ENCODE measurements around the gene ZFPL1. TPM values are rescaled to one million over a fixed set of nuclear protein-coding genes. Genes with fewer than 3 reads are reported as not detected.

The ZFPL1 gene
- total RNA-seq, 4 donors from 2014 or later: 45.8 to 72.3 (median 54.8) TPM

GRCh38 chr11:65104628-65105027, 20.6 kb downstream of the ZFPL1 start:
- no peak for DNase-seq (ENCODE audit: low spot score in 2 of 2)
- no peak for TF ChIP-seq CTCF (IDR thresholded peaks at IDR 0.05)
- no peak for TF ChIP-seq POLR2A (IDR thresholded peaks at IDR 0.05)
- WGBS, 2 donors: 81 to 86% methylated on average over 4 of the region's 4 CpGs
- intact Hi-C loops (cut with DNase I; ENCODE audit: low total_unique reads): no loop called here
- H3K4me3 ChIP-seq (ENCODE audit: low read depth, poor library complexity, severe bottlenecking): no peak overlapping the region

DNA sequence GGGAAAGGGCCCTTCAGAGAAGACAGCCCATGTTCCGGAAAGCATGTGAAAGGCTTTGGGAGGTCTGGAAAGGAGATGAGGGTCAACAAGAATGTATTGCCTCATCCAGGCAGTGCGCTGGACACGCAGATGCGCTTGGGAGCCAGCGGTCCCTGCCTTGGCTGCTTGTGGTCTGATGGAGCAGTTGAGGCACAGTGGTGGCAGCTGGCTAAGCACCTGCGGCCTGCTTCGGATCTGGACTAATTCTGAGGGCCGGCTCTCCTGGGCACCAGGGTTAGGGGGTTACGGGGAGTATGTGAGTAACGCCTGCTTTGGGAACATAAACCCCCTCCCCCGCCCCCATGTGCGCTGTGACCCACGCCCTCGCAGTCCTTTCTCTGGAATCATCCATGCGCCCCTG, 23.1 kb downstream of the ZFPL1 start:
- TF ChIP-seq POLR2A (IDR thresholded peaks at IDR 0.05) (no peak), CTCF (IDR thresholded peaks at IDR 0.05) (no peak)
- no peak for DNase-seq (ENCODE audit: low spot score in 2 of 2)
- no peak overlapping the region for H3K4me3 ChIP-seq (ENCODE audit: low read depth, poor library complexity, severe bottlenecking)
- 97% methylated on average over 10 to 15 of the region's 15 CpGs for WGBS, 2 donors
- intact Hi-C loops (cut with DNase I; ENCODE audit: low total_unique reads): no loop called here

- intact Hi-C loops (cut with DNase I; ENCODE audit: low total_unique reads): no loop called here
- no peak for DNase-seq (ENCODE audit: low spot score in 2 of 2)
- H3K4me3 ChIP-seq (ENCODE audit: low read depth, poor library complexity, severe bottlenecking): no peak overlapping the region
- 93 to 95% methylated on average over 36 to 50 of the region's 52 CpGs for WGBS, 2 donors
- no peak for TF ChIP-seq CTCF (IDR thresholded peaks at IDR 0.05)
- no peak for TF ChIP-seq POLR2A (IDR thresholded peaks at IDR 0.05)
Measured at GRCh38 chr11:65107751-65108468, 23.9 kb downstream of the ZFPL1 start.

DNA sequence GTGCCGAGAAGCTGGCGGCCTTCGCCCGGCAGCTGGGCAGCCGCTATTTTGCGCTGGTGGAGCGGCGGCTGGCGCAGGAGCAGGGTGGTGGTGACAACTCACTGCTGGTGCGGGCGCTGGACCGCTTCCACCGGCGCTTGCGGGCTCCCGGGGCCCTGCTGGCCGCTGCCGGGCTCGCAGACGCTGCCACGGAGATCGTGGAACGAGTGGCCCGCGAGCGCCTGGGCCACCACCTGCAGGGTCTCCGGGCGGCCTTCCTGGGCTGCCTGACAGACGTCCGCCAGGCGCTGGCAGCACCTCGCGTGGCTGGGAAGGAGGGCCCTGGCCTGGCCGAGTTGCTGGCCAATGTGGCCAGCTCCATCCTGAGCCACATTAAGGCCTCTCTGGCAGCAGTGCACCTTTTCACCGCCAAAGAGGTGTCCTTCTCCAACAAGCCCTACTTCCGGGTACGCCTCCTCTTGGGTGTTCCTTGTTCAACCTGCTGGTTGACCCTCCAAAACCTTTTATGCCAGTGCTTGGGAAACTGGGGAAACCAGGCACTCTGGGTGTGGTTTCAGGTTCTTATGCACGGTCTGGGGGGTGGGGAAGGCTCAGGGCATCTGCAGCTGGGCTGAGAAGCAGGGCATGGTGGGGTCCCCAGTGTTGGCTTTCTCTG, 24.6 kb downstream of the ZFPL1 start:
- intact Hi-C loops (cut with DNase I; ENCODE audit: low total_unique reads): no loop called here
- H3K4me3 ChIP-seq (ENCODE audit: low read depth, poor library complexity, severe bottlenecking): no peak overlapping the region
- 89 to 90% methylated on average over 21 to 38 of the region's 38 CpGs for WGBS, 2 donors
- TF ChIP-seq CTCF (IDR thresholded peaks at IDR 0.05) (no peak), POLR2A (IDR thresholded peaks at IDR 0.05) (no peak)
- no peak for DNase-seq (ENCODE audit: low spot score in 2 of 2)

DNA sequence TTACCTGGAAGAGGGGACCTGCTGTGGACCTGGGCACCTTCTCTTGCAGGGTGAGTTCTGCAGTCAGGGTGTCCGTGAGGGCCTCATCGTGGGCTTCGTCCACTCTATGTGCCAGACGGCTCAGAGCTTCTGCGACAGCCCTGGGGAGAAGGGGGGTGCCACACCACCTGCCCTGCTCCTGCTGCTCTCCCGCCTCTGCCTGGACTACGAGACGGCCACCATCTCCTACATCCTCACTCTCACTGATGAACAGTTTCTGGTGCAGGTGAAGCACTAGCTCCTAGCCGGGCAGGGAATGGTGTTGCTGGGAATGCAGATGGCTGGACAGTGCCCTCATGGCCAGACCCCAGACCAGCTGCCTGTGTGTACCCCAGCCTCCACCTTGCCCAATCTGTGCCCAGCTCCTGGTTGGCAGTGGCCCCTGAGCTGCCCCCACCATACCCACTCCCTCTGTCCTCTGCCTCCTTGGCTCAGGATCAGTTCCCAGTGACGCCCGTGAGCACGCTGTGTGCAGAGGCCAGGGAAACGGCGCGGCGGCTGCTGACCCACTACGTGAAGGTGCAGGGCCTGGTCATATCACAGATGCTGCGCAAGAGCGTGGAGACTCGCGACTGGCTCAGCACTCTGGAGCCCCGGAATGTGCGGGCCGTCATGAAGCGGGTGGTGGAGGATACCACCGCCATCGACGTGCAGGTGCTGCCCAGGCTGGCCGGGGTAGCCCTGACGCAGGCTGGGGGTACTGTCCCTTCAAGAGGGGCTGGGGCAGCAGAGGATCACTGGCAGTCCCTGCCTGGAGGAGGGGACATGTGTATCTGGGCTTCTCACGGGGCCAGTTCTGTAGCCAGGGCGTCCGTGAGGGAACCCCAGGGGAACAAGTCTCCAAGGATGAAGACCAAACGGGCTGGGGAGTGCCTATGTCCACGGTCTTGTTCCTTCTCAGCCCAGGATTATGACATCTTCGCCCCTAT, 25.5 kb downstream of the ZFPL1 start:
- 84 to 86% methylated on average over 30 of the region's 36 CpGs for WGBS, 2 donors
- intact Hi-C loops (cut with DNase I; ENCODE audit: low total_unique reads): loop anchor here (5.0 kb wide), 1 partner anchor 262 kb away; no protein-coding TSS in a partner anchor
- DNase-seq (ENCODE audit: low spot score in 2 of 2): no peak
- no peak overlapping the region for H3K4me3 ChIP-seq (ENCODE audit: low read depth, poor library complexity, severe bottlenecking)
- TF ChIP-seq POLR2A (IDR thresholded peaks at IDR 0.05) (no peak), CTCF (IDR thresholded peaks at IDR 0.05) (no peak)
